ENCODE measurements around the gene MUC5B. TPM values are rescaled to one million over a fixed set of nuclear protein-coding genes. Genes with fewer than 3 reads are reported as not detected.

MUC5B gene
- total RNA-seq, 4 donors from 2014 or later, result not detected

GRCh38 chr11:1285876-1286275 lies 63.0 kb downstream of the MUC5B start:
- TF ChIP-seq CTCF (IDR thresholded peaks at IDR 0.05) (no peak), POLR2A (IDR thresholded peaks at IDR 0.05) (no peak)
- Histone ChIP-seq H3K9me3 (no peaks in the 10 kb centered on the region), H3K36me3 (peaks cover 49 to 53% of the 10 kb centered on the region in 2 donors), H3K27ac (no peak overlapping the region), H3K4me1 (peaks cover 0 to 4% of the 10 kb centered on the region in 2 donors), H3K4me3 (replicated peaks in 1 of 3) (no peak overlapping the region), H3K27me3 (no peaks in the 10 kb centered on the region)
- intact Hi-C loops (cut with DNase I), result no loop called here
- DNase-seq, result no peak
- 92 to 94% methylated on average over 14 to 17 of the region's 17 CpGs for WGBS, 2 donors

- Histone ChIP-seq H3K27ac (no peak overlapping the region), H3K4me3 (replicated peaks in 1 of 3) (no peak overlapping the region), H3K27me3 (no peaks in the 10 kb centered on the region), H3K36me3 (peaks cover 42 to 53% of the 10 kb centered on the region in 2 donors), H3K9me3 (no peaks in the 10 kb centered on the region), H3K4me1 (no peaks in the 10 kb centered on the region)
- intact Hi-C loops (cut with DNase I), result no loop called here
- WGBS, 2 donors, result 89 to 97% methylated on average over 6 to 7 of the region's 9 CpGs
- no peak for DNase-seq
- TF ChIP-seq POLR2A (IDR thresholded peaks at IDR 0.05), result no peak
- no peak for TF ChIP-seq CTCF (IDR thresholded peaks at IDR 0.05)
Observed at GRCh38 chr11:1287928-1288327, 65.1 kb downstream of the MUC5B start.

- WGBS, 2 donors, result 91 to 93% methylated on average over 28 to 29 of the region's 30 CpGs
- intact Hi-C loops (cut with DNase I), result no loop called here
Observed at GRCh38 chr11:1288426-1289151, 65.7 kb downstream of the MUC5B start.

GRCh38 chr11:1289211-1289935 lies 66.5 kb downstream of the MUC5B start:
- peaks cover 54 to 57% of the 10 kb centered on the region in 2 donors for H3K36me3 ChIP-seq
- TF ChIP-seq CTCF (IDR thresholded peaks at IDR 0.05) (no peak), POLR2A (IDR thresholded peaks at IDR 0.05) (no peak)
- no peak overlapping the region for H3K27ac ChIP-seq
- no peaks in the 10 kb centered on the region for H3K27me3 ChIP-seq
- DNase-seq, result no peak
- 95 to 97% methylated on average over 25 to 29 of the region's 33 CpGs for WGBS, 2 donors
- no peaks in the 10 kb centered on the region for H3K9me3 ChIP-seq
- no peak overlapping the region for H3K4me3 ChIP-seq (replicated peaks in 1 of 3)
- intact Hi-C loops (cut with DNase I), result no loop called here
- no peaks in the 10 kb centered on the region for H3K4me1 ChIP-seq

More at GRCh38 chr11:1288426-1289151, 65.7 kb downstream of the MUC5B start:
- DNase-seq, result no peak
- no peak for TF ChIP-seq POLR2A (IDR thresholded peaks at IDR 0.05)
- TF ChIP-seq CTCF (IDR thresholded peaks at IDR 0.05), result no peak
- Histone ChIP-seq H3K4me1 (no peaks in the 10 kb centered on the region), H3K27ac (no peak overlapping the region), H3K36me3 (peaks cover 48 to 54% of the 10 kb centered on the region in 2 donors), H3K4me3 (replicated peaks in 1 of 3) (no peak overlapping the region), H3K27me3 (no peaks in the 10 kb centered on the region), H3K9me3 (no peaks in the 10 kb centered on the region)
